Measurements from ENCODE around the gene NHEJ1. TPM values are rescaled to one million over a fixed set of nuclear protein-coding genes. Genes with fewer than 3 reads are reported as not detected.
A peak's percentile ranks its signal among the peaks of the same experiment; 100 is the strongest.

NHEJ1 gene
- total and polyA plus RNA-seq, 2 of the 13 experiments (the other 11 are each of a cell fraction or from before 2014, with no cell fraction given) = 30.0 to 30.7 TPM

DNA sequence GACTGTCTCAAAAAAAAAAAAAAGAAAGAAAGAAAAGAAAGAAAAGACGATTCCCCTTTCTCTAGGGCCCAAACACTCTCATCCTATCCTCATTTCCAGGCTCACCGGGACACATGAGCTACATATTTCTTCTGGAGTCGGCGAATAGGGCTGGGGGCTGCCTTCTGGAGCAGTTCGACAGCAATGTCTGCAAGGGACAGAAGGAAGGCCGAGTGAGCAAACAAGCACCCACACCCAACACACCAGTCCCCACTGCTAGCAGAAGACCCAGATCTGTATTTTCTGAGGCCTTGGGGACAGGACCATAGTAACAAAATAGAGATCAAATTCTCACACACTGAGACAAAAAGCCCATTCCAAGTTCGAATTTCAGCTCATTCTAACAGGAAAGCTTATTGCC lies 14.9 kb upstream of the NHEJ1 start:
- ChIA-PET POLR2A (interaction anchor here (0.7 to 10.4 kb wide), 13 partner anchors 10 to 213 kb away, joined by 4 to 227 read pairs (median 20); partner anchors contain the start of genes ABCB6, ANKZF1, ATG9A and DNPEP), CTCF (ENCODE audit: low intra/inter-chr PET ratio, low total read pairs) (no interaction called here)
- 79% methylated on average over 7 of the region's 7 CpGs for WGBS (ENCODE audit: low lambda C conversion rate)
- DNase-seq (ENCODE audit: low spot score) (no peak), FAIRE-seq (peak; percentile 47), ATAC-seq (no peak)
- TF ChIP-seq ZNF704 (CRISPR knock-in tag; IDR thresholded peaks at IDR 0.05; ENCODE audit: borderline replicate concordance) (0 out of 2 replicates have a peak, but pooled peaks have one; percentile 20), ARHGAP35 (CRISPR knock-in tag; IDR thresholded peaks at IDR 0.05; ENCODE audit: borderline replicate concordance) (no peak), ZNF510 (CRISPR knock-in tag; IDR thresholded peaks at IDR 0.05; ENCODE audit: low read depth) (0 out of 2 replicates have a peak, but pooled peaks have one; percentile 49), GTF3A (CRISPR knock-in tag; conservative IDR thresholded peaks at IDR 0.05) (no peak), ELF1 (CRISPR knock-in tag; IDR thresholded peaks at IDR 0.05) (no peak)
- H3K4me3 ChIP-seq (replicated peaks in 1 of 3; ENCODE audit: insufficient read depth in 1 of 3, low read depth in 2 of 3, low read length in 3 of 3) = peak overlapping the region; percentile 62 to 79 (median 72); a peak in 5 of 6 replicates
- H2AFZ ChIP-seq (ENCODE audit: low read length) = no peak overlapping the region
- H4K20me1 ChIP-seq (ENCODE audit: insufficient read depth, low read length) = no peaks in the 10 kb centered on the region
- no peak overlapping the region for H3K27ac ChIP-seq (ENCODE audit: extremely low read length, insufficient read depth, low read length)
- peaks cover 26% of the 10 kb centered on the region for H3K79me2 ChIP-seq (ENCODE audit: insufficient read depth, low read length)
- no peaks in the 10 kb centered on the region for H3K9me3 ChIP-seq (ENCODE audit: low read length)
- peak overlapping the region; percentile 82; the same call in 1 of the 2 replicates for H3K9ac ChIP-seq (ENCODE audit: insufficient read depth, low read depth, low read length)
- peaks cover 43% of the 10 kb centered on the region for H3K4me1 ChIP-seq (ENCODE audit: insufficient read depth, low read length)
- intact Hi-C loops (cut with micrococcal nuclease; ENCODE audit: unreplicated experiment) (no loop called here), in situ Hi-C loops (cut with HindIII; ENCODE audit: extremely low pct_ligation_motif_present, low pct_unique_long_range_greater_than_20kb) (no loop called here)
- no TSS peak for BruUV-seq (replicated peaks)
- no peaks in the 10 kb centered on the region; a peak in 1 of 5 replicates for H3K27me3 ChIP-seq (ENCODE audit: control insufficient read depth in 1 of 2, insufficient read depth in 2 of 2, low read length in 2 of 2)
- H3K36me3 ChIP-seq (replicated peaks in 1 of 2; ENCODE audit: control insufficient read depth in 1 of 2, insufficient read depth in 2 of 2, low read length in 2 of 2) = peaks cover 15 to 34% of the 10 kb centered on the region in 2 experiments
- H3K4me2 ChIP-seq (ENCODE audit: low read depth, low read length) = peak overlapping the region; percentile 100

DNA sequence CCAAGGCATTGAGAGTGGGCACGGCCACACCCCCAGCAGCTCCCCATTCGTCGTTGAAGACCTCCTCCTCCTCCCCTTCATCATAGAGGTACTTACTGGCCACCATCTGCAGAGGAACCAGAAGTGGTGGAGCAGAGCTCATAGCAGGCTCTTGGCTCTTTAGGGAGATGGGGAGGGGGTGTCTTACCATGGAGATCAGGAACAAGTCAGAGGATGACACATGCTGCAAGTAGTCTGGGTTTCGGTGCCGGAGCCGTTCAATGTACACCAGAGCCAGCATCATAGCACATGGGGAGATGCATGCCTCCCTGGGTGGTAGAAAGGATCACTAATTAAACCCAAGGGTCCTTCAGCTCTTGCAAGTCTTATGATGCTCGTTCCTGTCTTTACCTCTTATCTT lies 14.2 kb upstream of the NHEJ1 start:
- DNase-seq (ENCODE audit: low spot score) (no peak), FAIRE-seq (no peak), ATAC-seq (no peak)
- Histone ChIP-seq H3K9me3 (ENCODE audit: low read length) (no peaks in the 10 kb centered on the region), H3K27me3 (ENCODE audit: control insufficient read depth in 1 of 2, insufficient read depth in 2 of 2, low read length in 2 of 2) (no peaks in the 10 kb centered on the region; a peak in 1 of 5 replicates), H3K27ac (ENCODE audit: extremely low read length, insufficient read depth, low read length) (no peak overlapping the region), H2AFZ (ENCODE audit: low read length) (no peak overlapping the region), H3K36me3 (replicated peaks in 1 of 2; ENCODE audit: control insufficient read depth in 1 of 2, insufficient read depth in 2 of 2, low read length in 2 of 2) (peaks cover 10 to 27% of the 10 kb centered on the region in 2 experiments), H3K4me2 (ENCODE audit: low read depth, low read length) (no peak overlapping the region), H3K4me1 (ENCODE audit: insufficient read depth, low read length) (peaks cover 47% of the 10 kb centered on the region), H3K4me3 (replicated peaks in 1 of 3; ENCODE audit: insufficient read depth in 1 of 3, low read depth in 2 of 3, low read length in 3 of 3) (no peak overlapping the region), H4K20me1 (ENCODE audit: insufficient read depth, low read length) (no peaks in the 10 kb centered on the region), H3K9ac (ENCODE audit: insufficient read depth, low read depth, low read length) (no peak overlapping the region), H3K79me2 (ENCODE audit: insufficient read depth, low read length) (peaks cover 22% of the 10 kb centered on the region)
- TF ChIP-seq ZNF577 (CRISPR knock-in tag; IDR thresholded peaks at IDR 0.05; ENCODE audit: borderline replicate concordance, low read depth) (no peak), SIN3B (IDR thresholded peaks at IDR 0.05; ENCODE audit: low read length) (no peak), AHDC1 (CRISPR knock-in tag; IDR thresholded peaks at IDR 0.05; ENCODE audit: borderline replicate concordance) (no peak), BORCS8-MEF2B (CRISPR knock-in tag; IDR thresholded peaks at IDR 0.05) (no peak), ZNF580 (CRISPR knock-in tag; IDR thresholded peaks at IDR 0.05; ENCODE audit: borderline replicate concordance, low read depth) (no peak)
- in situ Hi-C loops (cut with HindIII; ENCODE audit: extremely low pct_ligation_motif_present, low pct_unique_long_range_greater_than_20kb) (loop anchor here (5.0 kb wide), 2 partner anchors 32 to 122 kb away; partner anchors contain the start of gene ZFAND2B), intact Hi-C loops (cut with micrococcal nuclease; ENCODE audit: unreplicated experiment) (no loop called here)
- CTCF ChIA-PET (ENCODE audit: low intra/inter-chr PET ratio, low total read pairs) = no interaction called here
- WGBS (ENCODE audit: low lambda C conversion rate) = 98% methylated on average over 6 of the region's 7 CpGs
- BruUV-seq (replicated peaks) = no TSS peak
- POLR2A ChIA-PET = interaction anchor here (1.1 to 10.4 kb wide), 4 partner anchors 18 to 120 kb away, joined by 4 to 227 read pairs (median 20); partner anchors contain the start of genes ANKZF1, ATG9A and ZFAND2B

Measured in HepG2 (cell line).